Right lung (tissue), 5 donors: Measurements from ENCODE around the gene DNM3. TPM values are rescaled to one million over a fixed set of nuclear protein-coding genes. Genes with fewer than 3 reads are reported as not detected.
"Not testable (repeated sequence)": the region's sequence is repeated elsewhere in the genome, so short reads cannot be mapped to it uniquely, and the experiment has no call there.

Source experiments
- DNase-seq, 2 donors: peaks; one replicate each; pipeline ENCODE4 v3.0.0-alpha.2; 2013
- polyA plus RNA-seq, 5 donors: library from polyadenylated mRNA; unstranded; fragments of 120-200 nt; gene quantifications; one replicate each; pipeline versions ENCODE4 v1.2.1 to v1.2.3, GENCODE V29; 2013; ENCODE audit warnings: inconsistent platforms in 1 of 5, low replicate concordance in 1 of 5; ENCODE audit not compliant: insufficient read length in 5 of 5, insufficient read depth in 1 of 5

The DNM3 gene
- polyA plus RNA-seq, 5 donors = 4.1 to 6.9 (median 5.2) TPM

GRCh38 chr1:172417557-172417956, 576.3 kb downstream of the DNM3 start:
- no peak for DNase-seq

- DNase-seq = no peak
These were observed 579.1 kb downstream of the DNM3 start, which contains the start of gene C1orf105 for GRCh38 chr1:172420385-172420784. TSS of gene C1orf105 (plus strand) at chr1:172420685. CDS start at chr1:172420886, 201 bp downstream.

GRCh38 chr1:172421974-172422604, 580.8 kb downstream of the DNM3 start:
- DNase-seq = no peak

DNA sequence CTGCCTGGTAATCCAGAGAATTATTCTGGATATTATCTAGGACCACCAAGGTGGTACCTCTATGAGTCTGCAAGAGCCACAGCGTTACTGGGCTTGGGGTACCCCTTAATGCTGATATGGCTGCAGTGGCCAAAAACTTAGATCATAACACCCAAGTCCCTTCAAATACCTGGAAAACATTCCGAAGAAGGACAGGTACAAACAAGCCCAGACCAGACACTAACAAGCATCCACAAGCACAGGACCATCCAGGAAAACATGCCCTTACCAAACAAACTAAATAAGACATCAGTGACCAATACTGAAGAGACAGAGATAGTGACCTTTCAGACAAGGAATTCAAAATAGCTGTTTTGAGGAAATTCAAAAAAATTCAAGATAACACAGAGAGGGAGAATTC, 582.0 kb downstream of the DNM3 start:
- DNase-seq = no peak

GRCh38 chr1:172425339-172425738, 584.0 kb downstream of the DNM3 start:
- no peak for DNase-seq

- DNase-seq = no peak
These were observed 585.9 kb downstream of the DNM3 start for GRCh38 chr1:172427191-172427590.

DNA sequence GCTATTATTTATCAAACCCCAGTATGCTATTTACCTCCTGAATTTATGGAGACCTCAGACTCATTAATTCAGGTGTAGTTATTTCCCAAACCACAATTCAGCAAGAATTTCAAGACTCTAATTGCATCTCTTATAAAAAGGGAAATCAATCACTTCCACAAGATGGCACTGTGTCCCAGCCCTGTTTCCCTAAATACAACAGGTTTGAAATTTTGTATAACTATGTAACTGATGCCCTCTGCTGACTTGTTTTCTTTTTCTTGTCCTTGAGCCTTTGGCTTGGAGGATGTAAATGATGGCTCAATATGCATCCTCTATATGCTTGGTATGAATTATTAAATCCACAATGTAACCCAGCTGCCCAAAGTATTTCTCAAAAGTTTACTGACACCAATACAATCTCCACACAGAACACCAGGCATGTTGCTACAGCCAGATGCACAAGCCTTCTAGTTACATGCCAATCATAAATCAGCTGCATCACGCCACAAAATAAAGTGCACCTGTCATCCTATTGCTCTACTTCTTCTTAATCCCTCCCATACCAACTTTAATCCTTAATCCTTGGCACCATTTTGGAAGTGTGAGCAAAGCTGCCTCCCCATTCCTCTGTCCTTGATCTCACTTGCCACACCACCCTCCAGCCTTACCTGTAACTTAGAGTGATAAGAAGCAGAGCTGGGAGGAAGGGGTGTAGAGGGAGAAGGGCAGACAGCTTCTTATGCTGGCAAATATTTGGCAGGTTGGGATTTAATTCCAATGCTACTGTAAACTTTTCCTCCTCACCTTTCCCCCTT, 588.2 kb downstream of the DNM3 start:
- DNase-seq = peak; percentile 45 to 57

DNA sequence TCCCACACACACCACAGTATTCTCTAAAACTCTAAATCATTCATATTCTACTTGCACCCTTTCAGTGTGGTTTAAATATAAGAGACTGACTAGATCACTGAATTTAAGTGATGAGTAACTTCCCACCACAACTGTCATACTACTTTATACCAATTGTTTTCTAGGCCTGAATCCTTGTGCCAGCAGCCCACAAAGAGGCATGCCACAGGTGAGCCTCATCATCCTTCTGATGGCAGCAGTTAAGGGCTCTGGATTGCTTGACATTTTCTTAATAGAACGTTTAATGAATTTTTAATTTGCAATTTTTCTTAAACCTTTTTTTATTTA, 588.8 kb downstream of the DNM3 start:
- DNase-seq = no peak

DNA sequence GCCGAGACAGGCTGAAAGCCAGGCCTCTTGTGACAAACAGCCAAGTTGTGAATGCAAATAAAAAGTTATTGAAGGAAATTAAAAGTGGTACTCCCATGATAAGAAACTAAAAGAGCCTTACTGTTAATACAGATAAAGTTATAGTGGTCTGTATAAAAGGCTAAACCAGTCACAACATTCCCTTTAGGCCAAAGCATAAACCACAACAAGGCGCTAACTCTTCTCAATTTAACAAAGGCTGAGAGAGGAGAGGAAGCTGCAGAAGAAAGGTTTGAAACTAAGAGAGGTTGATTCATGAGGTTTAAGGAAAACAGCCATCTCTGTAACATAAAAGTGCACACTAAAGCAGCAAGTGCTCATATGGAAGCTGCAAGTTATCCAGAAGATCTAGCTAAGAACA, 589.9 kb downstream of the DNM3 start:
- DNase-seq = no peak

- DNase-seq = no peak
These were observed 590.5 kb downstream of the DNM3 start for GRCh38 chr1:172431721-172432192.

DNA sequence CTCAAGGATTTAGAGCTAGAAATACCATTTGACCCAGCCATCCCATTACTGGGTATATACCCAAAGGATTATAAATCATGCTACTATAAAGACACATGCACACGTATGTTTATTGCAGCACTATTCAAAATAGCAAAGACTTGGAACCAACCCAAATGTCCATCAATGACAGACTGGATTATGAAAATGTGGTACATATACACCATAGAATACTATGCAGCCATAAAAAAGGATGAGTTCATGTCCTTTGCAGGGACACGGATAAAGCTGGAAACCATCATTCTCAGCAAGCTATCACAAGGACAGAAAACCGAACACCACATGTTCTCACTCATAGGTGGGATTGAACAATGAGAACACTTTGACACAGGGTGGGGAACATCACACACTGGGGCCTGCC, 595.9 kb downstream of the DNM3 start:
- not testable (repeated sequence) for DNase-seq

DNA sequence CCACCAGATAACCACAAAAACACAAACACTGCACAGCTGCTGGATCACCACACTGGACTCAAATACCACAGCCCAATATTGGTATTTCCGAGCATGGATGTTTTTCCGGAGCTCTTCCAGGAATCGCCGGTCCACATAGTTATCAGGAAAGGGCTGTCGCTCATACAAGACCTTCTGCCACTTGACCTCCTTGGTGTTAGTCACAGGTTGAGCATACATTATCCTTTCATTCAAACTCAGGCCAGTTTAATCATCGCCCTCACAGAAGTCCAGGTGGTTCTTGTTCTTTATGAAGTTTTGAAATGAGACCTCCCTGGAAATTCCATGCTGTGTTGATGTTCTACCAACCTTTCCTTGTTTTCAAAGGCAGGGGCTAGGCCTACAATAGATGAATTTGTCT, 601.1 kb downstream of the DNM3 start:
- no peak for DNase-seq

GRCh38 chr1:172442843-172443565, 601.7 kb downstream of the DNM3 start:
- DNase-seq = no peak

DNA sequence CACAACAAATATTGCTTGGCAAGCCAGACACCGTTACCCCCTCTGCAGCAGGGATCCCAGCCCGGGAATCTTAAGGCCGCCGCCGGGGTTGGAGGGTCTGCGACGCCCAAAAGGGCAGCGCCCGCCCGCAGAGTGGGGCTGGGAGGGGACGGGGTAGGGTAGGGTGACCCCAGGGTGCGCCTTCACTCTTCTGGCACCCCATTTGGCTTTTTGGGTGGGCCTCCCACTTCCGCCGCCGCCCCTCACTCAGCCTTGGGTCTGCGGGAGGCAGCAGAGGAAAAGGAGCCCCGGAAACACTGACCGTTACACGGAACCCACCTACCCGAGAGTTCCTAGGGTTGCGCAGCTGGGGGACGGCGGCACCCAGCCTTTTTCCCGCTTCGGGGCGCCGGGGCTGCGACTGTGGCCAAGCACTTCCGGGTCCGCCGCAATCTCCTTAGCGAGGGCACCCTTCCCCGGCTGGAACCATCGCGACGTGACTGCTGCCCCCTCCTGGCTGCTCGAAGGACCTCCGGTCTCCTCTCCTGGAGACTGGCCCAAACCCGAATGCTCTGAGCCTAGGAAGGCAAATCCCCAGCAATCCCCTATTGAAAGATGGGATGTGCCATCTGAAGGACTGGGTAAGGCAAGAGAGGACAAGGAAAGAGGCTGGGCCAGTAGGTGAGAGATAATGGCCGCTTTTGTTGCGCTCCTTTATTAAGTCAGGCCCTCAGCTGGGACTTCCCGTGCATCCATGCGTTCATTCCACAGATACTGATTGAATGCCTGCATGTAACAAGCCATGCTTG, 602.6 kb downstream of the DNM3 start, which contains the start of gene PIGC:
TSS of gene PIGC (minus strand) at position 404 of the 788 bp plus-strand sequence. CDS start 1,447 bp downstream, outside the sequence.
- peak; percentile 81 to 86 for DNase-seq

DNA sequence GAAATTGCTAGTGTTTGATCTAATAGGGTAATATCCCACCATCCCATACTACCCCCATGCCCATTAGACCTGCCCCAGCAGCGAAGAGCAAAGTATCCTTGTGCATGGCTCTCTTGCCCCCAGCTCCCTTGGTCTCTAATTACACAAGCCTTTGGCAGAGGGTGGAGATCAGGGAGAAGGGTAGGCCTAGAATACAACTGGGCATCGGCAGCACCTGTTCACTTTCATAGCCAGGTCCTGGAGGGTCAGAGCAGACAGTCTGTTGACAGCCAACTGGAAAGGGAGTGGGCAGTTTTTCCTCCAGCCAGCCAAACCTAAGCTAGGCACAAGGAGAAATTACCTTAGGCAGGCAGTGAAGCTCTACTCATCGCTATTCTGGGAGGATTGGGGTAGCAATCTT, 605.2 kb downstream of the DNM3 start:
- DNase-seq = no peak

DNA sequence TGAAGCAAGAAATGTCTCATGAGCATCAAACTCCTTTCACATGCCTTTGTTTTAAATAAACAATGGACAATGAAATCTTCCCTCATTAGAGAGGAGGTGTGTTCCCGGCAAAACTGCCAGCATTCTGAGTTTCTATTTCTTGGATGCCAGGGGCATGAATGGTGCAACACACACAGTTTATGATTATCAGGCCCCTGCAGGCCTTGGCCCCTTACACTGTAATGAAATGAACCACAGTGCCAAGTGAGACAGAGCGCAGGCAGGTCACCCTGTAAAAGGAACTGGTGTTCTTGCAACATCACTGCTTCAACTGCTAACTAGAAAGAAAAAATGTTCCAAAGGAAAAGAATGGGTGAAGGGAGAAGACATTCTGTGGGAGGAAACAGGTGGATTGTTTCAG, 606.3 kb downstream of the DNM3 start:
- DNase-seq = no peak

DNA sequence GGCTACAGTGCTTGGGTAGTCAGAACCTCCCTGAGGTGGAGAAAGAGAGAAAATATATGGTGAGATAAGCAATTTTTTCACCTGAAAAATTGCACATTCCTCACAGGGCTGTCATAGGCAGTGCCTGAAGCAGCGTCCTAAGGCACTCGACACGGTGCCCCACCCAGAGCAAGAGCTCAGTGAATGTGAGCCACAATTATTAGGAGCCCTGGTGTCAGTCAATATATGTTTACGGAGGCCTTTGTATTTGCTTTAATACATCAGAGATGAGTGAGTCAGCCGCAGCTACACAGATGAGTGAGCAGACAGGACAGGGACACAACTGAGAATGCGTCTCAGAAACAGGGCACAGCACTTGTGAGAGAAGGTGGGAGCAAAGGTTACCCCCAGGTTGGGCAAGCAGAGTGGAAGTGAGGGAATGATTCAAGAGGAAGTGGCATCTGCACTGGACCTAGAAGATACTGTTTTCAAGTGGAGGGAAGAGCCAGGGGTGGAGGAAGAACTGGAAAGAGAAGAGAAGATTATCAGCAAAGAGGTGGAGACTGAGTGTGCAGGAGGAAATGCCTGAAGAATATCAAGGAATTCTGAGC, 607.8 kb downstream of the DNM3 start:
- DNase-seq = no peak

- peak in 1 of 2 donors; percentile 44 for DNase-seq
These were observed 608.6 kb downstream of the DNM3 start for GRCh38 chr1:172449585-172450523.

DNA sequence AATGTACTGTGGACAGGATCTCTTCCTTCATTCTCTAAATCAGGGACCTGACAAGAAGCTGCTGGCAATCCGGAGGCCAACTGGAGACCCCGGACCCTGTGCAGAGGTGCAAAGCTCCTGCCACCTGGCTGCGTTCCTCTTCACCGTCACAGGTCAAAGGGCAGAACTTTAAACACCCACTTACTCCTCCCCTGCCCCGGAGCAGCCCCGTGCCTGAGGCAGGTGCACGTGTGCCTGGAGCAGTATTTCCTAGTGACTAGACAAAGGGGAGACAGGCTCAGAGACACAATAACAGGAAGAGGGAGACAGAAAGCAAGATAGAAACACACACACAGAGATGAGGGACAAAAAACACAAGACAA, 609.2 kb downstream of the DNM3 start:
- DNase-seq = no peak

GRCh38 chr1:172451002-172451443, 609.7 kb downstream of the DNM3 start:
- no peak for DNase-seq
